Sigmoid colon (tissue), 4 donors: Measurements from ENCODE around the gene SLC4A9.

Experiments
- CTCF ChIP-seq, 4 experiments: fragments of 450-650 bp in 3 of 4; fragments of 200-600 bp in 1 of 4; IDR thresholded peaks; one replicate each; pipeline ENCODE4 v1.5.1; 2016 to 2019; ENCODE audit warnings: antibody characterized with exemption in 4 of 4, mild to moderate bottlenecking in 3 of 4, moderate library complexity in 2 of 4
- POLR2A ChIP-seq, 2 donors: fragments of 450-650 bp; IDR thresholded peaks; one replicate each; pipeline ENCODE4 v1.6.1; 2016; ENCODE audit warnings: antibody characterized with exemption in 2 of 2, mild to moderate bottlenecking in 2 of 2, moderate library complexity in 2 of 2
- POLR2AphosphoS5 ChIP-seq, 4 donors: sonication (generic); formaldehyde crosslinking; IDR thresholded peaks; one replicate each; pipeline ENCODE4 v1.6.1; 2017; ENCODE audit warnings: antibody characterized with exemption in 4 of 4

- TF ChIP-seq POLR2AphosphoS5 (IDR thresholded peaks at IDR 0.05), result no peak
- no peak for TF ChIP-seq POLR2A (IDR thresholded peaks at IDR 0.05)
- no peak for TF ChIP-seq CTCF (IDR thresholded peaks at IDR 0.05)
Observed at GRCh38 chr5:140391732-140392131, 31.7 kb downstream of the SLC4A9 start.
